ENCODE results near the gene TNNT2.
A peak's percentile ranks its signal among the peaks of the same experiment; 100 is the strongest.

TNNT2 gene

GRCh38 chr1:201331166-201331565 lies 46.3 kb downstream of the TNNT2 start:
- DNase-seq, result no peak

GRCh38 chr1:201330541-201330940 lies 46.9 kb downstream of the TNNT2 start:
- no peak for DNase-seq

- DNase-seq, result no peak
Observed at GRCh38 chr1:201329801-201330200, 47.7 kb downstream of the TNNT2 start.

GRCh38 chr1:201329286-201329685 lies 48.2 kb downstream of the TNNT2 start:
- no peak for DNase-seq

DNA sequence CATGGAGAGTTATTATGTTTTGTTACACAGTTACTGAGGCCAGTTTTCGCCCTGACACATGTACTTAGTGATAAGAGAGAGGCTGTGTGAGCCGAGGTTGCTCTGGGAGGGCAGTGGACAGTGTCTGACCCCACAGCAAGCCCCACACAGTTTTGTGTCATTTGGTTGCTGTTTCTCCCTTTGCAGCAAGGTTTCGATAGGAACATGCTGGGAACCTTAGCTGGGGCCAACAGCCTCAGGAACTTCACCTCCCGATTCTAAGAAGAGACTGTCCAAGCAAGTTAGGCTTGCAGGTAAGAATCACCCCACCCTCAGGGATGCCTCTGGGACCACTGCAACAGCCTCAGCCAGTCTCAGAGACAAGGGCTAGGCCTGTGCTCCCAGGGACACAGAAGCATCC lies 48.9 kb downstream of the TNNT2 start:
- no peak for DNase-seq

- no peak for DNase-seq
Observed at GRCh38 chr1:201327687-201328240, 49.7 kb downstream of the TNNT2 start.

DNA sequence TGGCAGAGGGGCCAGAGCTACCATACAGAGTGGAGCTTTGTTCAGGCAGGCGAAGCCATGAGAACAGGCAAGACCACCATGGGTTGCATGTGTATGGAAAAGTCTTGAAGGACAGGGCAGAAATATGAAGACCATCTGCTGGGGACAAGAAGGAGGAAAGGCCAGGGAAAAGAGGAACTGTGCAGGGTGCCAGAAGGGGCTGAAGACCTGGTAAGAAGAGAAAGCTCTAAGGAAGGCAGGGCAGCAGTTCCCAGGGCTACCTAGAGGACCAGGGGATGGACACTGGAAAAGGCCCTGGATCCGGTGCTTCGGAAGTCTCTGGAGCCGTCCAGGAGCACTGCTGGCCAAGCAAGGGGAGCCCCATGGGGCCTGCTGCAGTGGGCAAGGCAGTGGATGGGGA lies 50.8 kb downstream of the TNNT2 start:
- DNase-seq, result no peak

DNA sequence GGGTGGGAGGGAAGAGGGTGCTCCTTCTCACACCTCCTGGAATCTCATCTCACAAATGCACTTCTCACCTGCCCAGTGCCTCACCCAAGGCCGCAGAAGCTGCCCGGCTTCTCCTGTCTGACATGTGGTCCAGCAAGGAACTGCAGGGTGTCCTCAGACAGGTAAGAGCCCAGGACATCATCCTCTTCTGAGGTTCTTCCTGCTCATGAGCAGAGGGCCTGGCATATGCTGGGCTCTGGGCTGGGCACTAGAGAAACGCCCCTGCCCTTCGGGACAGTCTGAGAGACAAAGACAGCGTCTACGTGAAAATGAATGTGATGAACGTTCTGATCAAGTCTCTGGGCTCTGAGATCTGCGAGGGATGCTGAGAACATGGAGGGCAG lies 51.8 kb downstream of the TNNT2 start:
- DNase-seq, result peak; percentile 24

DNA sequence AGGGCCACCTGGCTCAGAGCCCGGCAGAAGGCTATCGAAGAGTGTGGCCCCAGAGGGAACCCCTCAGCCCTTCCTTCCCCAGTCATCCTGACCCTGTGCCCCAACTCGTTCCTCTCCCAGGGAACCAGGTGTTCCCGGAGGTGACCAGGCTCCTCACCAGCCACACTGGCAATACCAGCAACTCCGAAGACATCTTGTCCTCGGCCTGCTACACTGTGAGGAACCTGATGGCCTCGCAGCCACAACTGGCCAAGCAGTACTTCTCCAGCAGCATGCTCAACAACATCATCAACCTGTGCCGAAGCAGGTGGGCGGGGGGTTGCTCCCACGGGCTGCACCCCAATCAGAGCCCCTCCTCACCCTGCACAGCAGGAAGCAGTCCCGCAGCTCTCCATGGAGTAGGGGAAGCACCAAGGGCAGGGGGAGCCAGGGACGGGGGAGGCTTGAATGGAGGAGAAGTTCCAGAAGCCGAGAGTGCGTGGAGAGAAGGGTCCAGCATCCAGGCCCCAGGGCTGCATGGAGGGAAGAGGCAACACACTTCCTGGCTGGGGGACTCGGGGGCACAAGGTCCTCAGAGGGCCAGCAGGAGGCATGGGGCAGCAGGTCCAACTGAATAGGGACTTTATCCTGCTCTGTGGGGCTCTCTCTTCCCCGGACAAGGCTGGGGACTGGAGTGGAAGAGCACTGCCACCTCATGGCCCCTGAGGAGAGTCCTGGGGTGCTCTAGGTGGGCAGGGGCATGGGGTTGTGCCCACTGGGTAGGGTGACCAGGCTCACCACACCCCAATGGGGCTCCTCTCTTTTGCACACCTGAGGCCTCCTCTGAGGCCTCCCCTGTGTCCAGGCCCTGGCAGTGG lies 52.4 kb downstream of the TNNT2 start:
- no peak for DNase-seq

GRCh38 chr1:201324306-201324705 lies 53.2 kb downstream of the TNNT2 start:
- DNase-seq, result no peak

GRCh38 chr1:201322653-201323510 lies 54.6 kb downstream of the TNNT2 start:
- no peak for DNase-seq

DNA sequence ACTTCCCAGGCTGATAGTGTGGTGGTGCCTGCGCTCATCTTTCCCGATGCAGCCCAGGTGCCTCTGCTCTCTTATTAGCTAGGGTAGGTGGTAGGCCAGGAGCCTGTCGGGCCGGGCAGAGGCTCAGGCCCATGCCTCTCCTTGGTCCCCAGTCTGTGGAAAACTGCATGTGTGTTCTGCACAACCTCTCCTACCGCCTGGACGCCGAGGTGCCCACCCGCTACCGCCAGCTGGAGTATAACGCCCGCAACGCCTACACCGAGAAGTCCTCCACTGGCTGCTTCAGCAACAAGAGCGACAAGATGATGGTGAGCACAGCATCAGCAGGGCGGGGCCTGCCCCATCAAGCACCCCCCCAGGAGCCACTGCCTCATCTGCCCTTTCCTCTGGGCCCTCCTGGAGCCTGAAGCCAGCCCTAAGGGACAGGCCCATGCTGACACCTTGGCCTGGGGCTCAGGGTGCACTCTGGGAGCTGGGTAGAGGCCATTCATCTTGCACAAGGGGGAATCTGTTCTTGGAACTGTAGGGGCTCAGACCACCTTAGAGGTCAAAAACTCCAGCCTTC lies 55.6 kb downstream of the TNNT2 start:
- no peak for DNase-seq

- no peak for DNase-seq
Observed at GRCh38 chr1:201320168-201320788, 57.2 kb downstream of the TNNT2 start.

GRCh38 chr1:201319631-201320030 lies 57.8 kb downstream of the TNNT2 start:
- DNase-seq, result no peak

DNA sequence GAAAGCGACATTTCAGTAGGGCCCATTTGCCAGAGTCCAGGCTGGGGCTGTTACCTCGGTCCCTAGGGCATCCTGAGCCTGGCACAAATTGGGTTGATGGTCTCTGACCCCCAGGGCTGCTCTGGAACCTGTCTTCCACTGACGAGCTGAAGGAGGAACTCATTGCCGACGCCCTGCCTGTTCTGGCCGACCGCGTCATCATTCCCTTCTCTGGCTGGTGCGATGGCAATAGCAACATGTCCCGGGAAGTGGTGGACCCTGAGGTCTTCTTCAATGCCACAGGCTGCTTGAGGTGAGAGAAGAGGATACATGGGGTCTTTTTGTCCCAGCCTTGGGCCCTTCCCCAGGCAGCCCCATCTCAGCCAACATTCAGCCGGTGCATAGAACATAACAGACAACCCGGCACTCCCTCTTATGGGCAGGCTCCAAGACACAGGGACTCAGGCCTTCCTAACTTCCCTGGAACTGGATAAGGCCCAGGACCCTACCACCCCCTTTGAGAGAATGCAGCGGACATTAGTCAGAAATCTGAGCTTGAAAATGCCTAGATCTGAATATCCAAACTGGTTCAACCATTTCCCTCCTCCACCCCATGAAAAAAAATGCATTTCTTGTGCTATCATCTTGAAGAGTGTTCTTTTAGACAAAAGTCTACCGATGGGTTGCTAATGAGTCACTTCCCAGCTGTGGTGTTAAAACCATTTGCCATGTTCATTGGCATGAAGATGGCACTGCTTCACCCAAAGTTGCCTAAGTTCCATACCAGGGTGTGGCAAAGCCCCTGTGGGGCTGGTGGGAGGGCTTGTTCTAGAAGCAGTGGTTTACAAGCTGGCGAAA lies 58.8 kb downstream of the TNNT2 start:
- no peak for DNase-seq

DNA sequence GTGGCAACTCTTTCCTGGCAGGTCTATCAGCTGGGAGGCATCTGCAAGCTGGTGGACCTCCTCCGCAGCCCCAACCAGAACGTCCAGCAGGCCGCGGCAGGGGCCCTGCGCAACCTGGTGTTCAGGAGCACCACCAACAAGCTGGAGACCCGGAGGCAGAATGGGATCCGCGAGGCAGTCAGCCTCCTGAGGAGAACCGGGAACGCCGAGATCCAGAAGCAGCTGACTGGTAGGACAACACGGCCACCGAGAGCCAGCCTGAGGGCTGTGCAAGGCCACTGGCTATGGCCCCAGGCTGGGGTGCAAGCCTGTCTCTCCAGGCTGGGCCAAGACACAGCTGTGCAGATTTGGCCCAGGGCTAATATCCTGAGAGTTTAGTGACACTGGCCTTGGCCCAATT lies 59.9 kb downstream of the TNNT2 start:
- no peak for DNase-seq

DNA sequence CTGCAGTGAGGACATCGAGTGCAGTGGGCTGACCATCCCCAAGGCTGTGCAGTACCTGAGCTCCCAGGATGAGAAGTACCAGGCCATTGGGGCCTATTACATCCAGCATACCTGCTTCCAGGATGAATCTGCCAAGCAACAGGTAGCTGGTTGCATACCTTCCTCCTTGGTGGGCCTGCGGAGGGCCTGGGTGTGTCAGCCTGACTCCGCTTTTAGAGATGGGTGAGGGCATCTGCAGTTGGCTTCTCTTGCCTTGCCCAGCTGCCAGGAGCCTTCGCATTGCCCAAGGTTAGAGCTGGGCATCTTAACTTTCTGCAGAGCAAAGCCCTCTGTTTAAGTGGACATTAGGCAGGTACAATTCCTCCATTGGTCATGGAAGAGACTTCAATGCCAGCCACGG lies 60.9 kb downstream of the TNNT2 start:
- no peak for DNase-seq

- no peak for DNase-seq
Observed at GRCh38 chr1:201313086-201313485, 64.4 kb downstream of the TNNT2 start.

DNA sequence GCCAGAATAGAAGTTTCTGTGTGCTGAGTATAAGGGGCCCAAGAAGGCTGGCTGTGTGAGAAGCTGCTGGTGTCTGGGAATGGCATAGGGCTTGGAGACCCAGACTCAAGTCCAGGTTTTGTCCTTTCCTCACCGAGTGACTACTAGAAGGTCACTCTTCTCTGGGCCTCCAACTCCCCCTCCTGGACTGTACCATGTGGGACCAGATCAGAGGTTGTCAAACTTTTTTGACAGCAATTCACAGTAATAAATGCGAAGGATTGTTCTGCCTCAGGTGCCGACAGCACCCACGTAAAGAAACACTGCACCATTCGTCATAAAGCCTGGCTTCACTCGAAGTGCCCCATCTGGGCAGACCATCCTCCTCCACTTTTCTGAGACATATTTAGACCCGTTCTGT lies 65.2 kb downstream of the TNNT2 start:
- DNase-seq, result no peak

GRCh38 chr1:201311356-201312011 lies 66.0 kb downstream of the TNNT2 start:
- no peak for DNase-seq

GRCh38 chr1:201310986-201311355 lies 66.5 kb downstream of the TNNT2 start:
- DNase-seq, result peak; percentile 24

Measured in DMS53 (cell line).